ENCODE measurements around the gene CTNNA2. TPM values are rescaled to one million over a fixed set of nuclear protein-coding genes. Genes with fewer than 3 reads are reported as not detected.

The CTNNA2 gene
- total RNA-seq, 4 donors from 2014 or later, result not detected

DNA sequence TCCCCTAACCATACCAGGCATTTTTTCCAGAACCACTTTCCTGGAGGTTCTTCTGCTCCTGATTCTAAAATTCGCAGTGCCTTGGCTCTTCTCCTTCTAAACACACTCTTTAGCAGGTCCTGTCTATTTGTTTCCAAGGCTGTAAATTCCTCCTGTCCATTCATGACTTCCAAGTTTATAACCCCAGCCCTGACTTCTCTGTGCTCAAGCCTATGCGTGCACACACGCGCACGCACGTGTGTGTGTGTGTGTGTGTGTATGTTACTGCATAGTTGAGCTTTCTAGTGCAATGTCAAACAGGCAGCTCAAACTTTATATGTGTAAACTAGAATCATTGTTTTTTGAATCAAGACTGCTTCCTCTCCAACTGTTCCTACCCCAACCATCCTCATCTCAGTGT is 454.0 kb downstream of the CTNNA2 start:
- TF ChIP-seq, protein P1, sequence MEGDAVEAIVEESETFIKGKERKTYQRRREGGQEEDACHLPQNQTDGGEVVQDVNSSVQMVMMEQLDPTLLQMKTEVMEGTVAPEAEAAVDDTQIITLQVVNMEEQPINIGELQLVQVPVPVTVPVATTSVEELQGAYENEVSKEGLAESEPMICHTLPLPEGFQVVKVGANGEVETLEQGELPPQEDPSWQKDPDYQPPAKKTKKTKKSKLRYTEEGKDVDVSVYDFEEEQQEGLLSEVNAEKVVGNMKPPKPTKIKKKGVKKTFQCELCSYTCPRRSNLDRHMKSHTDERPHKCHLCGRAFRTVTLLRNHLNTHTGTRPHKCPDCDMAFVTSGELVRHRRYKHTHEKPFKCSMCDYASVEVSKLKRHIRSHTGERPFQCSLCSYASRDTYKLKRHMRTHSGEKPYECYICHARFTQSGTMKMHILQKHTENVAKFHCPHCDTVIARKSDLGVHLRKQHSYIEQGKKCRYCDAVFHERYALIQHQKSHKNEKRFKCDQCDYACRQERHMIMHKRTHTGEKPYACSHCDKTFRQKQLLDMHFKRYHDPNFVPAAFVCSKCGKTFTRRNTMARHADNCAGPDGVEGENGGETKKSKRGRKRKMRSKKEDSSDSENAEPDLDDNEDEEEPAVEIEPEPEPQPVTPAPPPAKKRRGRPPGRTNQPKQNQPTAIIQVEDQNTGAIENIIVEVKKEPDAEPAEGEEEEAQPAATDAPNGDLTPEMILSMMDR (IDR thresholded peaks at IDR 0.05; ENCODE audit: low read depth), result no peak

DNA sequence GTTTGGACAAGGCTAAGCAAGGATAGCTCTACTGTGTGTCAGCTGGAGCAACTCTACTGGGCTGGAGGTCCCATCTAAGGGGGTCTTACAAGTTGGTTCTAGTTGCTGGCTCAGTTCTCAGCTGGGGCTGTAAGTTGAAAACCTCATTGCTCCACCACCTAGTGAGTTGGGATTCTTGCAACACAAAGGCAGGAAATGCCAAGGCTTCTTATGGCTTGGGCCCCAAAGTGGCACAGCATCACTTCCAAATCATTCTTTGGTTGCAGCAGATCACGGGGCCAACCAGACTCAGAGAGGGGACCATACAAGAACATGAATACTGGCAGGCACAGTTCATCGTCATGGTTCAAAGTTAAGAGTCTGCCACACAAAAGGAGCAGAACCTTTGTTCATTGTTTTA is 459.0 kb downstream of the CTNNA2 start:
- TF ChIP-seq, protein P1 (IDR thresholded peaks at IDR 0.05; ENCODE audit: low read depth), result no peak

DNA sequence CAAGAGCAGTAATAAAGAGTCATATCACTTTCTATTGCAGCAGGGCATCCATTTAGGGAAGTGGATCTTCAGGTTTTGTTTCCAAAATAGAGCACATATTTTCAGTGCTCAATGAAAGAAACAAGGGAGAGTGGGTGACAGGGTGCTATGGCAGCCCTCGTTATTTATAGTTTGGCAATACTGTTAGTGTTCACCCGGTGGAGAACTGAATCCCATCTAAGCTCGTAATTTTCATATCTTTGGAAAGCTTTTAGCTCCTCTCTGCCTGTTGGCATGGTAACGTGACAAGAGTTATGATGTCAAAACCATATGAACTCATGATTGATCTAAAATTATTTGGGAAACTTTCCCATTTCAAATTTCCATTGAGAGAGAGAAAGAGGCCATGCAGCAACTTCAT is 459.8 kb downstream of the CTNNA2 start:
- TF ChIP-seq, protein P1 (IDR thresholded peaks at IDR 0.05; ENCODE audit: low read depth), result no peak

DNA sequence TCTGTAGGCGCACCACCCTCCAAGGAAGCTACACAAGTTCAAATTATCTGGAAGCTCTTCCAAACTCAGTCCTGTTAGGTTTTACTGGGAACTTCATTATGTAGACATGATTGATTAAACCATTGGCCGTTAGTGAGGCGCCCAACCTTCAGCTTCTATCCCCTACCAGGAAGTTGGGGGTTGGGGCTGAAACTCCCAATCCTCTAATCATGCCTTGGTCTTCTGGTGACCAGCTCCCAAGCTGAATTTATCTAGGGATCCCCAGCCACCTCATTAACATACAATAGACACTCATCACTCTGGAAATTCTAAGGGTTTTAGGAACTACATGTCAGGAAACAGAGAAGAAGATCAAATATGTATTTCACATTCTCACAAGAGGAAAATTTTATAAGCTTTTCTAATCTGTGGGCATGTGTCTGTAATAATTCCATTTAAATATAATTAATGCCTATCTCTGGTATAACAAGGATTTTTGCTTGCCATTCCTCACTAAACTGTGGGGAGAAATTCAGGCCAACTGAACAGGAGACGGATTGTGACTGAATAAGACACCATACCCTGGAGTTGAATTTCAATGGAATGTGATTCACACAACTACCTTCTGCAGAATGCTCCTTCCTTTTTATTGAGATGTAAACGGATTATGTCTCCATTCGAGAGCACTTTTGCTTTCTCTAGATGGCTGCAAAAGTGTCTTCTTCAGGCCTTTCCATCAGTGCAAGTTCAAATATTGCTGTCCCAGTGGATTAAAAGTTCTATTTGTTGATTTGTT is 463.1 kb downstream of the CTNNA2 start:
- TF ChIP-seq, protein P1 (IDR thresholded peaks at IDR 0.05; ENCODE audit: low read depth), result no peak

DNA sequence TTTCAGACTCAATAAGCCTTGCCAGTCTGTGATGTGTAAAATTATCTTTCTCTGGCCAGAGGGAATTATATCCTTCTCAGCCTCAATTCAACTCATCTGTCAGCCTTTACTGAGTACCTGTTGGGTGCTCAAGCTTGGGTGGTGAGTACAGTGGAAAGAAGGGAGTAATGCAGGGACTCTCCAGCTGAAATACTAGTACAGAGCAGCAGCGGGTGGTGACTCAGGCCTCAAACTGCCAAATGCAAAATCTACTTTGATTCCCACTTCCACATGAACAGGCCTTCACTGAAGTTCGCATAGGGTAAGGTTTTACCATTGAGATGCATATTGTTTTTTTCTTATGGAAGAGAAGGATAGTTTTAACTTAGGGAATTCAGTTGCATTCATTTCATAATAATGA is 464.9 kb downstream of the CTNNA2 start:
- TF ChIP-seq, protein P1 (IDR thresholded peaks at IDR 0.05; ENCODE audit: low read depth), result no peak

DNA sequence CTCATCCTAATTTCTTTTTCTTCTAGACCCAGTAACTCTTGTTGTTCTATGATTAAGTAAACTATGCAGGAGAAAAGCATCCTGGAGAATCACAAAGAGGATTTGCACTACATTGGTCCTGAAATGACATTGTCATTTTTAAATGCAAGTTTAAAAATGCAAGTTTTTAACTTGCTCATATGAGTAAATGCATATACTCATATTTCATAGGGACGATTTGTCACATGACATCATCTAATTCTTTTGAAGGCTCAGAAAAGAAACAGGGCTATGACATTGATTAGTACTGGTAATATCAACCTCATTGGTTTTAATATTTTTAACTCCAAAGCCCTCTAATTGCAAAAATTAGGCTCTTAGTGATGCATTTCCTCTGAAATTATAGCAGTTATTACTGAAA is 467.3 kb downstream of the CTNNA2 start:
- TF ChIP-seq, protein P1 (IDR thresholded peaks at IDR 0.05; ENCODE audit: low read depth), result no peak

DNA sequence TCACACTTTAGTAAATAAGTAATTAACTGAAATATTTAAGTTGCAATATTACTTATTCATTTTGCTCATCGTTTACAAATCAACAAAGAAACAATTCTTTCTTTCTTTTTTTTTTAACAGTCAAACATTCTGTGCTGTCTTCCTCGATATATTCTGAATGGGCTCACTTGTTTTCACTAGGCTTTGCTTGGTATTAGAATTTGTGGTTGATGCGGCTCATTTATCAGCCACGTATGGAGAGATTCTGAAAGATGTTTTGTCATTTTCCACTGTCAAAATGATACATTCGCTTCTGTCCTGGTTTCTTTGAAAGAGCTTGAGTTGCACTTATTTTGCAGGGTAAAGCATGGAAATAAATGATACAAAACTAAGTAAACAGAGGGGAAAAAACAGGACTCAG is 468.0 kb downstream of the CTNNA2 start:
- TF ChIP-seq, protein P1 (IDR thresholded peaks at IDR 0.05; ENCODE audit: low read depth), result no peak

Measured in subcutaneous adipose tissue (tissue), 4 donors.